IMR-90 (cell line): ENCODE data around the gene NPB. TPM values are rescaled to one million over a fixed set of nuclear protein-coding genes. Genes with fewer than 3 reads are reported as not detected.

ENCODE experiments used
- ATAC-seq: fragments of 200-7000 bp; cut with Tn5 transposase; 2 replicates; pipeline ENCODE4 v1.9.1; 2020; ENCODE audit warnings: low read depth, mild to moderate bottlenecking, moderate library complexity
- BruUV-seq: library from RNA; stranded (reverse); fragments of 400-500 nt; replicated peaks from 2 replicates; lab custom pipeline; 2021; lab: Mats Ljungman, UMichigan
- CTCF ChIA-PET: fragments of 300-600 bp; formaldehyde crosslinking; extraction: SDS; loops from one replicate; lab custom pipeline; 2021; ENCODE audit warnings: antibody characterized with exemption; lab: Yijun Ruan, JAX
- POLR2A ChIA-PET: fragments of 300-600 bp; sonication (Branson Sonifier 250); formaldehyde crosslinking; loops from one replicate; lab custom pipeline; 2022; ENCODE audit warnings: antibody characterized with exemption; ENCODE audit not compliant: unreplicated experiment; lab: Charles Lee
- DNase-seq: peaks from one replicate; pipeline ENCODE4 v3.0.0; 2013
- H2AFZ ChIP-seq: replicated peaks from 2 replicates; pipeline ENCODE3; 2013; ENCODE audit warnings: low read length, mild to moderate bottlenecking; ENCODE audit not compliant: poor library complexity
- H2AK5ac ChIP-seq: 2 replicates; pipeline ENCODE4 v1.6.1; 2013; ENCODE audit warnings: low read depth, low read length, inconsistent platforms
- H2AK9ac ChIP-seq: replicated peaks from 2 replicates; pipeline ENCODE3; 2013; ENCODE audit warnings: mild to moderate bottlenecking, low read depth, low read length, moderate library complexity; ENCODE audit not compliant: poor library complexity
- H2BK120ac ChIP-seq: 2 replicates; pipeline ENCODE4 v1.6.1; 2013; ENCODE audit warnings: low read depth, low read length, inconsistent platforms
- H2BK15ac ChIP-seq: 3 replicates; pipeline ENCODE4 v1.6.1; 2013; ENCODE audit warnings: low read depth, low read length, inconsistent platforms
- H2BK20ac ChIP-seq: 2 replicates; pipeline ENCODE4 v1.6.1; 2013; ENCODE audit warnings: low read depth, mild to moderate bottlenecking, inconsistent platforms, low read length, moderate library complexity
- H2BK5ac ChIP-seq: 2 replicates; pipeline ENCODE4 v1.6.1; 2013; ENCODE audit warnings: mild to moderate bottlenecking, low read depth, low read length, inconsistent platforms; ENCODE audit not compliant: poor library complexity, severe bottlenecking
- H3K14ac ChIP-seq: replicated peaks from 2 replicates; pipeline ENCODE4 v1.6.1; 2013; ENCODE audit warnings: low read depth, low read length, inconsistent platforms
- H3K18ac ChIP-seq: 2 replicates; pipeline ENCODE4 v1.6.1; 2013; ENCODE audit warnings: low read depth, low read length, control low read depth
- H3K23ac ChIP-seq: 2 replicates; pipeline ENCODE4 v1.6.1; 2013; ENCODE audit warnings: low read depth, low read length, inconsistent platforms
- H3K27ac ChIP-seq: 2 replicates; pipeline ENCODE4 v1.5.1; 2013; ENCODE audit warnings: mild to moderate bottlenecking, control low read depth, low read length; ENCODE audit not compliant: insufficient read depth
- H3K27me3 ChIP-seq: 2 replicates; pipeline ENCODE4 v1.6.1; 2013; ENCODE audit warnings: low read length; ENCODE audit not compliant: control insufficient read depth, insufficient read depth
- H3K36me3 ChIP-seq: 2 replicates; pipeline ENCODE4 v1.6.1; 2013; ENCODE audit warnings: low read length, mixed read lengths; ENCODE audit not compliant: control insufficient read depth, insufficient read depth
- H3K4ac ChIP-seq: 2 replicates; pipeline ENCODE4 v1.6.1; 2013; ENCODE audit warnings: low read depth, low read length, inconsistent platforms
- H3K4me1 ChIP-seq: 2 replicates; pipeline ENCODE4 v1.6.1; 2013; ENCODE audit warnings: low read length, mixed read lengths; ENCODE audit not compliant: control insufficient read depth, insufficient read depth
- H3K4me2 ChIP-seq: 2 replicates; pipeline ENCODE4 v1.6.1; 2013; ENCODE audit warnings: low read depth, mild to moderate bottlenecking, control low read depth, low read length, moderate library complexity
- H3K4me3 ChIP-seq: 2 replicates; pipeline ENCODE4 v1.5.1; 2013; ENCODE audit warnings: low read depth, mild to moderate bottlenecking, control low read depth, low read length, moderate library complexity; ENCODE audit not compliant: insufficient read depth
- H3K56ac ChIP-seq: 2 replicates; pipeline ENCODE4 v1.6.1; 2013; ENCODE audit warnings: low read length, inconsistent platforms; ENCODE audit not compliant: insufficient read depth; ENCODE audit errors: extremely low read depth
- H3K79me1 ChIP-seq, 2 experiments: 2 replicates each; pipeline ENCODE4 v1.6.1; 2013; ENCODE audit warnings: low read length in 2 of 2, inconsistent platforms in 1 of 2, low read depth in 1 of 2
- H3K9ac ChIP-seq: 2 replicates; pipeline ENCODE4 v1.6.1; 2013; ENCODE audit warnings: low read depth, low read length, control low read depth
- H3K9me1 ChIP-seq: 2 replicates; pipeline ENCODE4 v1.6.1; 2013; ENCODE audit warnings: low read length, inconsistent platforms; ENCODE audit not compliant: insufficient read depth
- H3K9me3 ChIP-seq: 2 replicates; pipeline ENCODE4 v1.6.1; 2013; ENCODE audit warnings: low read length; ENCODE audit not compliant: control insufficient read depth, insufficient read depth
- H4K20me1 ChIP-seq: 2 replicates; pipeline ENCODE4 v1.6.1; 2013; ENCODE audit warnings: low read length, inconsistent platforms; ENCODE audit not compliant: insufficient read depth
- H4K5ac ChIP-seq: 2 replicates; pipeline ENCODE4 v1.6.1; 2013; ENCODE audit warnings: mild to moderate bottlenecking, low read depth, low read length, control low read depth
- H4K8ac ChIP-seq, 2 experiments: 2 replicates each; pipeline ENCODE4 v1.6.1; 2013; ENCODE audit warnings: low read depth in 2 of 2, low read length in 2 of 2, control low read depth in 1 of 2, inconsistent platforms in 1 of 2
- H4K91ac ChIP-seq: 2 replicates; pipeline ENCODE4 v1.6.1; 2013; ENCODE audit warnings: low read depth, low read length, inconsistent platforms; ENCODE audit not compliant: insufficient read depth
- BHLHE40 ChIP-seq: fragments of 150-350 bp; IDR thresholded peaks from 2 replicates; pipeline ENCODE4 v1.6.1; 2016; ENCODE audit warnings: mild to moderate bottlenecking, low read depth, low read length
- CEBPB ChIP-seq: IDR thresholded peaks from 2 replicates; pipeline ENCODE4 v1.6.1; 2012; ENCODE audit warnings: low read depth, low read length, improper control_type of control experiment
- CHD1 ChIP-seq: IDR thresholded peaks from 2 replicates; pipeline ENCODE4 v1.6.1; 2012; ENCODE audit warnings: low read depth, low read length, improper control_type of control experiment
- FOS ChIP-seq: fragments of 150-350 bp; IDR thresholded peaks from 2 replicates; pipeline ENCODE4 v1.6.1; 2016; ENCODE audit warnings: low read depth, low read length
- MAFK ChIP-seq: IDR thresholded peaks from 2 replicates; pipeline ENCODE4 v1.6.1; 2012; ENCODE audit warnings: low read depth, low read length, improper control_type of control experiment
- MAZ ChIP-seq: IDR thresholded peaks from 2 replicates; pipeline ENCODE4 v1.6.1; 2012; ENCODE audit warnings: low read depth, mild to moderate bottlenecking, low read length, improper control_type of control experiment, moderate library complexity, borderline replicate concordance
- MXI1 ChIP-seq: IDR thresholded peaks from 2 replicates; pipeline ENCODE4 v1.6.1; 2012; ENCODE audit warnings: low read depth, mild to moderate bottlenecking, low read length, moderate library complexity, borderline replicate concordance
- NFE2L2 ChIP-seq: fragments of 150-350 bp; IDR thresholded peaks from 2 replicates; pipeline ENCODE4 v1.6.1; 2016; ENCODE audit warnings: low read depth, mild to moderate bottlenecking, low read length
- POLR2A ChIP-seq: IDR thresholded peaks from 2 replicates; pipeline ENCODE4 v1.6.1; 2012; ENCODE audit warnings: mild to moderate bottlenecking, low read depth, low read length
- RAD21 ChIP-seq: IDR thresholded peaks from 2 replicates; pipeline ENCODE4 v1.6.1; 2012; ENCODE audit warnings: low read length, improper control_type of control experiment
- RCOR1 ChIP-seq: IDR thresholded peaks from 2 replicates; pipeline ENCODE4 v1.6.1; 2012; ENCODE audit warnings: mild to moderate bottlenecking, low read length, improper control_type of control experiment; ENCODE audit not compliant: insufficient replicate concordance
- RFX5 ChIP-seq: IDR thresholded peaks from 2 replicates; pipeline ENCODE4 v1.8.0; 2012; ENCODE audit warnings: low read depth, mild to moderate bottlenecking, low read length, moderate library complexity
- SMC3 ChIP-seq: fragments of 150-350 bp; IDR thresholded peaks from 2 replicates; pipeline ENCODE4 v1.6.1; 2016; ENCODE audit warnings: low read depth, mild to moderate bottlenecking, antibody characterized with exemption, low read length, moderate library complexity
- WGBS, 2 experiments: methylation state at CpG; one replicate each; pipeline versions ENCODE4 v1.1.5 to v1.1.7; 2013; ENCODE audit warnings: missing lambda C conversion rate in 2 of 2; ENCODE audit not compliant: insufficient read length in 1 of 2; ENCODE audit errors: extremely low coverage in 2 of 2; 5-methylcytosine and 5-hydroxymethylcytosine counted together
- dilution Hi-C: fragments of 300-500 bp; cut with HindIII; formaldehyde crosslinking; loops from one replicate; pipeline ENCODE4 v1.14.3; 2018; ENCODE audit warnings: low sequenced_read_pairs; ENCODE audit not compliant: unreplicated experiment
- in situ Hi-C: fragments of 300-500 bp; cut with MboI; formaldehyde crosslinking; loops from 3 replicates; pipeline ENCODE4 v1.14.3; 2019; ENCODE audit warnings: low sequenced_read_pairs, inconsistent platforms, mixed read lengths
- intact Hi-C: fragments of 100-400 bp; cut with micrococcal nuclease; formaldehyde crosslinking; loops from 2 replicates; pipeline ENCODE4 v1.10.0; 2022
- polyA plus RNA-seq, 3 experiments: library from polyadenylated mRNA; depleted of rRNA; stranded (reverse); fragments of >200 nt; gene quantifications; 2 replicates each; pipeline ENCODE4 v1.2.3, GENCODE V29; 2012; ENCODE audit warnings: low replicate concordance in 1 of 3
- total RNA-seq: library from RNA; depleted of rRNA; stranded (reverse); fragments of >200 nt; gene quantifications from 2 replicates; pipeline ENCODE4 v1.2.3, GENCODE V29; 2012
- TF ChIP-seq, protein P1 (sequence below): fragments of 150-350 bp; IDR thresholded peaks from 2 replicates; pipeline ENCODE4 v1.6.1; 2016; ENCODE audit warnings: low read depth, mild to moderate bottlenecking, low read length, moderate library complexity, borderline replicate concordance
- TF ChIP-seq, protein P2 (sequence below): conservative IDR thresholded peaks from 2 replicates; pipeline ENCODE4 v1.5.1; 2012; ENCODE audit warnings: mild to moderate bottlenecking, low read depth, low read length, improper control_type of control experiment
- TF ChIP-seq, protein P3 (sequence below): fragments of 150-350 bp; IDR thresholded peaks from 2 replicates; pipeline ENCODE4 v1.6.1; 2017; ENCODE audit warnings: mild to moderate bottlenecking, antibody characterized with exemption, low read length, low read depth

The NPB gene
- total and polyA plus RNA-seq, 2 of the 4 experiments (the other 2 are of a cell fraction) = 0.51 TPM; not detected in 1

DNA sequence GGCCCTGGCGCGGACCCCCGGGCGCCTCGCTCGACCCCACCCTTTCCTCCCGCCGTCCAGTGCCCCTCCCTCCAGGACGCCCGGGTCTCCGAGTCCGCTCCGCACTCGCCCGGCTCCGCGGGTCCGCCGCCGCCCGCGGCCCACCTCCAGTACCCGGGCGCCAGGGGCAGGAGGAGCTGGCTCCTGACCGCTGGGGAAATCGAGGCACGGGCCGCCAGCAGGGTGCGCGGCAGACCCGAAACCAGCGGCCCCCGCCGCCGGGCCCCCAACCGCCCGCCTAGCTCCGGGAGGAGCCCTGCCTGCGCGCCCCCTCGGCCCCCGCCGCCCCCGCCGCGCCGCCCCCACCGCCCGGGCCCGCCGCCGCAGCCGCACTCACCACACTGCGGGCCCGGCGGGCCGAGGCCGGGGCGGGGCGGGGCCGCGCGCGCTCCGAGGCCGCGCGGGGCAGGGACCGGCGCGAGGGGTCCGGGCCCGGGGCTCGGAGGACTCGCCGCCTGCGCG lies 25.2 kb downstream of the NPB start:
- dilution Hi-C loops (no loop called here), intact Hi-C loops (no loop called here), in situ Hi-C loops (no loop called here)
- peak; percentile 2 for ATAC-seq
- no TSS peak for BruUV-seq
- Histone ChIP-seq H3K9me3 (no peaks in the 10 kb centered on the region), H2BK120ac (0 out of 2 replicates have a peak overlapping the region, but pooled peaks have one; percentile 1), H2BK15ac (no peak overlapping the region), H3K14ac (no peak overlapping the region; the same call in 1 of the 2 replicates), H2BK5ac (peak overlapping the region; percentile 71), H4K8ac (no peak overlapping the region; a peak in 1 of 4 replicates), H4K5ac (no peak overlapping the region), H3K4me3 (peak overlapping the region; percentile 65), H3K79me1 (peaks cover 17 to 50% of the 10 kb centered on the region in 2 experiments; a peak in 3 of 4 replicates), H3K9ac (peak overlapping the region; percentile 62), H2AK9ac (peak overlapping the region; percentile 99), H2BK20ac (no peak overlapping the region), H3K18ac (no peak overlapping the region; the same call in 1 of the 2 replicates), H3K4ac (peak overlapping the region; percentile 77), H3K4me2 (no peak overlapping the region), H3K23ac (no peak overlapping the region), H3K27me3 (no peaks in the 10 kb centered on the region), H3K56ac (peak overlapping the region; percentile 41; the same call in 1 of the 2 replicates), H3K27ac (peak overlapping the region; percentile 79), H2AFZ (peak overlapping the region; percentile 92), H3K9me1 (peaks cover 15% of the 10 kb centered on the region), H3K36me3 (peaks cover 4% of the 10 kb centered on the region; the same call in 1 of the 2 replicates), H4K91ac (peak overlapping the region; percentile 43; the same call in 1 of the 2 replicates), H2AK5ac (no peak overlapping the region), H4K20me1 (peaks cover 45% of the 10 kb centered on the region), H3K4me1 (peaks cover 30% of the 10 kb centered on the region)
- WGBS, 2 experiments = 0% methylated on average over 14 of the region's 78 CpGs; no CpG with 5 or more reads in 1 of the 2 experiments
- CTCF ChIA-PET = no interaction called here
- POLR2A ChIA-PET = no interaction called here
- DNase-seq = no peak
- TF ChIP-seq SMC3 (no peak), NFE2L2 (no peak), BHLHE40 (no peak), RAD21 (no peak), POLR2A (no peak), MAZ (no peak), MAFK (no peak), RCOR1 (no peak), MXI1 (no peak), FOS (no peak), CEBPB (no peak), RFX5 (no peak), CHD1 (no peak)
- TF ChIP-seq, protein P1, sequence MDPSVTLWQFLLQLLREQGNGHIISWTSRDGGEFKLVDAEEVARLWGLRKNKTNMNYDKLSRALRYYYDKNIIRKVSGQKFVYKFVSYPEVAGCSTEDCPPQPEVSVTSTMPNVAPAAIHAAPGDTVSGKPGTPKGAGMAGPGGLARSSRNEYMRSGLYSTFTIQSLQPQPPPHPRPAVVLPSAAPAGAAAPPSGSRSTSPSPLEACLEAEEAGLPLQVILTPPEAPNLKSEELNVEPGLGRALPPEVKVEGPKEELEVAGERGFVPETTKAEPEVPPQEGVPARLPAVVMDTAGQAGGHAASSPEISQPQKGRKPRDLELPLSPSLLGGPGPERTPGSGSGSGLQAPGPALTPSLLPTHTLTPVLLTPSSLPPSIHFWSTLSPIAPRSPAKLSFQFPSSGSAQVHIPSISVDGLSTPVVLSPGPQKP = no peak
- TF ChIP-seq, protein P2, sequence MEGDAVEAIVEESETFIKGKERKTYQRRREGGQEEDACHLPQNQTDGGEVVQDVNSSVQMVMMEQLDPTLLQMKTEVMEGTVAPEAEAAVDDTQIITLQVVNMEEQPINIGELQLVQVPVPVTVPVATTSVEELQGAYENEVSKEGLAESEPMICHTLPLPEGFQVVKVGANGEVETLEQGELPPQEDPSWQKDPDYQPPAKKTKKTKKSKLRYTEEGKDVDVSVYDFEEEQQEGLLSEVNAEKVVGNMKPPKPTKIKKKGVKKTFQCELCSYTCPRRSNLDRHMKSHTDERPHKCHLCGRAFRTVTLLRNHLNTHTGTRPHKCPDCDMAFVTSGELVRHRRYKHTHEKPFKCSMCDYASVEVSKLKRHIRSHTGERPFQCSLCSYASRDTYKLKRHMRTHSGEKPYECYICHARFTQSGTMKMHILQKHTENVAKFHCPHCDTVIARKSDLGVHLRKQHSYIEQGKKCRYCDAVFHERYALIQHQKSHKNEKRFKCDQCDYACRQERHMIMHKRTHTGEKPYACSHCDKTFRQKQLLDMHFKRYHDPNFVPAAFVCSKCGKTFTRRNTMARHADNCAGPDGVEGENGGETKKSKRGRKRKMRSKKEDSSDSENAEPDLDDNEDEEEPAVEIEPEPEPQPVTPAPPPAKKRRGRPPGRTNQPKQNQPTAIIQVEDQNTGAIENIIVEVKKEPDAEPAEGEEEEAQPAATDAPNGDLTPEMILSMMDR = no peak
- TF ChIP-seq, protein P3, sequence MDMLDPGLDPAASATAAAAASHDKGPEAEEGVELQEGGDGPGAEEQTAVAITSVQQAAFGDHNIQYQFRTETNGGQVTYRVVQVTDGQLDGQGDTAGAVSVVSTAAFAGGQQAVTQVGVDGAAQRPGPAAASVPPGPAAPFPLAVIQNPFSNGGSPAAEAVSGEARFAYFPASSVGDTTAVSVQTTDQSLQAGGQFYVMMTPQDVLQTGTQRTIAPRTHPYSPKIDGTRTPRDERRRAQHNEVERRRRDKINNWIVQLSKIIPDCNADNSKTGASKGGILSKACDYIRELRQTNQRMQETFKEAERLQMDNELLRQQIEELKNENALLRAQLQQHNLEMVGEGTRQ = no peak
